Keratinocyte (primary cell): ENCODE data around the gene MKX. TPM values are rescaled to one million over a fixed set of nuclear protein-coding genes. Genes with fewer than 3 reads are reported as not detected.

ENCODE experiments used
- DNase-seq: peaks from one replicate; pipeline ENCODE4 v3.0.0-alpha.2; 2011; ENCODE audit warnings: low read depth, missing footprints, low spot score
- FAIRE-seq: peaks from 2 replicates; lab custom pipeline; 2011; peaks lifted over from hg19 to GRCh38; lab: Jason Lieb, UNC
- H2AFZ ChIP-seq: 2 replicates; pipeline ENCODE4 v1.6.0; 2012; ENCODE audit warnings: low read length, control low read depth, inconsistent platforms; ENCODE audit not compliant: control insufficient read depth
- H3K27ac ChIP-seq: 2 replicates; pipeline ENCODE4 v1.5.1; 2011; ENCODE audit warnings: low read length; ENCODE audit not compliant: control insufficient read depth, insufficient read depth
- H3K27me3 ChIP-seq: 3 replicates; pipeline ENCODE4 v1.6.0; 2011; ENCODE audit warnings: low read length; ENCODE audit not compliant: control insufficient read depth, insufficient read depth; ENCODE audit errors: extremely low read depth
- H3K36me3 ChIP-seq, 2 experiments: 2 replicates in 1 of 2; 3 replicates in 1 of 2; pipeline ENCODE4 v1.5.1; 2011; ENCODE audit warnings: low read length in 2 of 2, mild to moderate bottlenecking in 1 of 2; ENCODE audit not compliant: control insufficient read depth in 2 of 2, insufficient read depth in 2 of 2; ENCODE audit errors: extremely low read depth in 1 of 2
- H3K4me1 ChIP-seq: 3 replicates; pipeline ENCODE4 v1.5.1; 2011; ENCODE audit warnings: low read length; ENCODE audit not compliant: control insufficient read depth, insufficient read depth; ENCODE audit errors: extremely low read depth
- H3K4me2 ChIP-seq: 3 replicates; pipeline ENCODE4 v1.6.0; 2011; ENCODE audit warnings: low read depth, low read length; ENCODE audit not compliant: control insufficient read depth, insufficient read depth; ENCODE audit errors: extremely low read depth
- H3K4me3 ChIP-seq, 3 experiments: fragments of 200-600 bp in 1 of 3; sonication (generic) in 1 of 3; 2 replicates in 2 of 3; 3 replicates in 1 of 3; pipeline ENCODE4 v1.5.1; 2011 to 2016; ENCODE audit warnings: low read length in 3 of 3, mild to moderate bottlenecking in 3 of 3, control low read depth in 2 of 3, inconsistent platforms in 1 of 3, low read depth in 1 of 3, mixed read lengths in 1 of 3, mixed run types in 1 of 3, moderate library complexity in 1 of 3; ENCODE audit not compliant: control insufficient read depth in 2 of 3, insufficient read depth in 2 of 3; ENCODE audit errors: extremely low read depth in 1 of 3
- H3K79me2 ChIP-seq: 2 replicates; pipeline ENCODE4 v1.6.0; 2012; ENCODE audit warnings: low read length; ENCODE audit not compliant: control insufficient read depth, insufficient read depth
- H3K9ac ChIP-seq: 3 replicates; pipeline ENCODE4 v1.6.0; 2011; ENCODE audit warnings: low read length; ENCODE audit not compliant: control insufficient read depth, insufficient read depth; ENCODE audit errors: extremely low read depth
- H3K9me1 ChIP-seq: 3 replicates; pipeline ENCODE4 v1.6.0; 2011; ENCODE audit warnings: low read length; ENCODE audit not compliant: control insufficient read depth, insufficient read depth; ENCODE audit errors: extremely low read depth
- H3K9me3 ChIP-seq: 2 replicates; pipeline ENCODE4 v1.5.1; 2012; ENCODE audit warnings: low read depth, low read length; ENCODE audit not compliant: control insufficient read depth
- H4K20me1 ChIP-seq: 3 replicates; pipeline ENCODE4 v1.6.0; 2011; ENCODE audit warnings: low read length; ENCODE audit not compliant: control insufficient read depth, insufficient read depth; ENCODE audit errors: extremely low read depth
- EZH2 ChIP-seq: IDR thresholded peaks from one replicate; pipeline ENCODE4 v1.6.1; 2012; ENCODE audit warnings: inconsistent platforms, mild to moderate bottlenecking, low read length, moderate library complexity
- dilution Hi-C: fragments of 300-500 bp; cut with MboI; formaldehyde crosslinking; loops from one replicate; pipeline ENCODE4 v1.7.0; 2020; ENCODE audit warnings: low sequenced_read_pairs; ENCODE audit not compliant: extremely low pct_ligation_motif_present
- polyA plus RNA-seq, 5 experiments: library from polyadenylated mRNA; depleted of rRNA in 3 of 5; stranded (reverse) in 3 of 5; stranded (forward) in 1 of 5; unstranded in 1 of 5; fragments of >200 nt; gene quantifications; 1 replicate in 1 of 5; 2 replicates in 3 of 5; 3 replicates in 1 of 5; pipeline versions ENCODE4 v1.2.1 to v1.2.3, GENCODE V29; 2011 to 2012; ENCODE audit warnings: missing spikeins in 2 of 5, low read depth in 1 of 5, low replicate concordance in 1 of 5
- TF ChIP-seq, protein P1 (sequence below), 3 experiments: IDR thresholded peaks in 1 of 3; conservative IDR thresholded peaks in 1 of 3; optimal IDR thresholded peaks in 1 of 3; 2 replicates in 2 of 3; 3 replicates in 1 of 3; pipeline versions ENCODE3 to v1.5.1; 2011; ENCODE audit warnings: low read length in 3 of 3, mild to moderate bottlenecking in 3 of 3, moderate library complexity in 2 of 3, control low read depth in 1 of 3, inconsistent platforms in 1 of 3; ENCODE audit not compliant: insufficient read depth in 2 of 3; ENCODE audit errors: extremely low read depth in 1 of 3

Gene MKX
- polyA plus RNA-seq, 1 donor (not counting 4 experiments of a cell fraction or from before 2014, with no cell fraction given): 0.04 TPM

DNA sequence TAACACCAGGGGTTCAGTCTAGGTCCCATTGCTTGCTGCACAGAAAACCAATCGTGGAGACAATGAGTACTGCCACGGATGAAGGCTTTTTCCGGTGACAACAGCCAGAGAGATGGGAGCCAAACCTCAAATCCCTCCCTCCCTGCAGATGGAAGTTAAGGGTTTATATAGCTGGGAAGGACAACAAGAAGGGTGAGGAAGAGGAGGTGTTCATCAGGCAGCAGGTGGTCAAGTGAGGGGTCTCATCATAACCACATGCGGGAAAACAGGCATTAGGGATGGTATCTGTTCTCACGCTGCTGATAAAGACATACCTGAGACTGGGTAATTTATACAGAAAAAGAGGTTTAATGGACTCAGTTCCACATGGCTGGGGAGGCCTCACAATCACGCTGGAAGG lies 91.3 kb downstream of the MKX start:
- Histone ChIP-seq H3K4me1 (no peaks in the 10 kb centered on the region), H3K36me3 (no peaks in the 10 kb centered on the region), H3K4me3 (no peak overlapping the region), H3K4me2 (no peak overlapping the region), H2AFZ (no peak overlapping the region), H3K9me3 (no peaks in the 10 kb centered on the region), H3K27ac (no peak overlapping the region), H3K9ac (no peak overlapping the region), H3K9me1 (no peaks in the 10 kb centered on the region), H3K27me3 (no peaks in the 10 kb centered on the region), H4K20me1 (no peaks in the 10 kb centered on the region), H3K79me2 (no peaks in the 10 kb centered on the region)
- no peak for TF ChIP-seq EZH2
- TF ChIP-seq, protein P1, sequence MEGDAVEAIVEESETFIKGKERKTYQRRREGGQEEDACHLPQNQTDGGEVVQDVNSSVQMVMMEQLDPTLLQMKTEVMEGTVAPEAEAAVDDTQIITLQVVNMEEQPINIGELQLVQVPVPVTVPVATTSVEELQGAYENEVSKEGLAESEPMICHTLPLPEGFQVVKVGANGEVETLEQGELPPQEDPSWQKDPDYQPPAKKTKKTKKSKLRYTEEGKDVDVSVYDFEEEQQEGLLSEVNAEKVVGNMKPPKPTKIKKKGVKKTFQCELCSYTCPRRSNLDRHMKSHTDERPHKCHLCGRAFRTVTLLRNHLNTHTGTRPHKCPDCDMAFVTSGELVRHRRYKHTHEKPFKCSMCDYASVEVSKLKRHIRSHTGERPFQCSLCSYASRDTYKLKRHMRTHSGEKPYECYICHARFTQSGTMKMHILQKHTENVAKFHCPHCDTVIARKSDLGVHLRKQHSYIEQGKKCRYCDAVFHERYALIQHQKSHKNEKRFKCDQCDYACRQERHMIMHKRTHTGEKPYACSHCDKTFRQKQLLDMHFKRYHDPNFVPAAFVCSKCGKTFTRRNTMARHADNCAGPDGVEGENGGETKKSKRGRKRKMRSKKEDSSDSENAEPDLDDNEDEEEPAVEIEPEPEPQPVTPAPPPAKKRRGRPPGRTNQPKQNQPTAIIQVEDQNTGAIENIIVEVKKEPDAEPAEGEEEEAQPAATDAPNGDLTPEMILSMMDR (optimal IDR thresholded peaks at IDR 0.05 in 1 of 3, IDR thresholded peaks at IDR 0.05 in 1 of 3, conservative IDR thresholded peaks at IDR 0.05 in 1 of 3; ENCODE audit: extremely low read depth in 1 of 3, insufficient read depth in 2 of 3, low read length in 3 of 3): no peak
- DNase-seq (no peak), FAIRE-seq (no peak)
- dilution Hi-C loops: no loop called here

DNA sequence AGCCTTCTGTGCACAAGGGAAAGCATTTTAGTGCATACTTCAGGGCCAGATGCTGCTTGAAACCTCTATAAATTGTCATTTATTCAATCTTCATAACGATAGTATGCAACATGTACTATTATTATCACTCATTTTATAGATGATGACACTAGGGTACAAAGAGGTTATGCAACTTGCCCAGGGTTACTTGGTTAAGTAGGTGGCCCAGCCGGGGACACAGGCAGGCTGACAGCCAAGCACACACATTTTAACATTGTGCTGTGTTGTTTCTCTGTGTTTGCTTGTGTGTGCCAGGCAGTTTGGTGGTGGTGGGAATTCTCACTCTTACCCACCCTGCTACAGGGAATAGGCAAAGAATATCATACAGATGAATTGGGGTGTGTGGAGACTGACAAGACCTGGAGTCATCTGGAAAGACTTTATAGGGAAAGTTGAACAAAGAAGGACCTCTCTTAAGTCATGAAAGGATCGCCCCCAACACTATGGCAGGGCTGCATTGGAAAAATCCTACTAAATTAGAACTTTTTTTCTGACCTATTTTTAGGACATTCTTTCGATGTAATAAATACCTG lies 98.9 kb downstream of the MKX start:
- H2AFZ ChIP-seq: no peak overlapping the region
- H3K79me2 ChIP-seq: no peaks in the 10 kb centered on the region
- no peaks in the 10 kb centered on the region for H3K9me3 ChIP-seq
- H3K9me1 ChIP-seq: no peaks in the 10 kb centered on the region
- H4K20me1 ChIP-seq: no peaks in the 10 kb centered on the region
- no peaks in the 10 kb centered on the region for H3K4me1 ChIP-seq
- FAIRE-seq (no peak), DNase-seq (no peak)
- H3K27me3 ChIP-seq: no peaks in the 10 kb centered on the region
- no peak for TF ChIP-seq EZH2
- TF ChIP-seq, protein P1 (optimal IDR thresholded peaks at IDR 0.05 in 1 of 3, IDR thresholded peaks at IDR 0.05 in 1 of 3, conservative IDR thresholded peaks at IDR 0.05 in 1 of 3; ENCODE audit: extremely low read depth in 1 of 3, insufficient read depth in 2 of 3, low read length in 3 of 3): no peak
- H3K4me2 ChIP-seq: no peak overlapping the region
- H3K36me3 ChIP-seq: no peaks in the 10 kb centered on the region
- H3K9ac ChIP-seq: no peak overlapping the region
- dilution Hi-C loops: no loop called here
- H3K4me3 ChIP-seq: no peak overlapping the region
- no peak overlapping the region for H3K27ac ChIP-seq
